DOHH2 (cell line): ENCODE data around the gene PDE8B.

Source experiments
- H3F3A ChIP-seq: fragments of 200-600 bp; sonication (generic), shearing (Covaris generic); 2 replicates; pipeline ENCODE4 v1.6.0; 2016; ENCODE audit warnings: antibody characterized with exemption, mild to moderate bottlenecking; ENCODE audit not compliant: control insufficient read depth, insufficient read depth
- H3K27ac ChIP-seq: fragments of 200-600 bp; sonication (generic); 2 replicates; pipeline ENCODE4 v1.5.1; 2014; ENCODE audit warnings: low read depth, mild to moderate bottlenecking, low read length, moderate library complexity
- H3K27me3 ChIP-seq: fragments of 200-600 bp; sonication (generic); 2 replicates; pipeline ENCODE4 v1.6.1; 2014; ENCODE audit warnings: mild to moderate bottlenecking, low read length, mixed read lengths; ENCODE audit not compliant: control insufficient read depth
- H3K36me3 ChIP-seq: fragments of 200-600 bp; sonication (generic); 2 replicates; pipeline ENCODE4 v1.6.1; 2014; ENCODE audit warnings: mild to moderate bottlenecking, low read length, moderate library complexity, mixed read lengths; ENCODE audit not compliant: control insufficient read depth
- H3K4me1 ChIP-seq: fragments of 200-600 bp; sonication (generic); 2 replicates; pipeline ENCODE4 v1.6.1; 2014; ENCODE audit warnings: mild to moderate bottlenecking, low read length, mixed read lengths; ENCODE audit not compliant: control insufficient read depth
- H3K4me2 ChIP-seq: fragments of 200-600 bp; sonication (generic); 2 replicates; pipeline ENCODE4 v1.6.0; 2014; ENCODE audit warnings: mild to moderate bottlenecking, low read length, moderate library complexity
- H3K4me3 ChIP-seq: fragments of 200-600 bp; sonication (generic); 2 replicates; pipeline ENCODE4 v1.5.1; 2014; ENCODE audit warnings: mild to moderate bottlenecking, low read length, mixed read lengths
- H3K79me2 ChIP-seq: fragments of 200-600 bp; sonication (generic); 2 replicates; pipeline ENCODE4 v1.6.1; 2014; ENCODE audit warnings: mild to moderate bottlenecking, low read length, mixed read lengths; ENCODE audit not compliant: control insufficient read depth
- H3K9me2 ChIP-seq: fragments of 200-600 bp; sonication (generic); replicated peaks from 2 replicates; pipeline ENCODE4 v1.6.1; 2014; ENCODE audit warnings: mild to moderate bottlenecking, low read length, mixed read lengths; ENCODE audit not compliant: control insufficient read depth
- H3K9me3 ChIP-seq: fragments of 200-600 bp; sonication (generic); 2 replicates; pipeline ENCODE4 v1.6.1; 2014; ENCODE audit warnings: antibody characterized with exemption, low read length, mixed read lengths; ENCODE audit not compliant: control insufficient read depth, insufficient read depth
- H4K20me1 ChIP-seq: fragments of 200-600 bp; sonication (generic); 2 replicates; pipeline ENCODE4 v1.6.0; 2014; ENCODE audit warnings: low read depth, mild to moderate bottlenecking, antibody characterized with exemption, low read length, moderate library complexity; ENCODE audit not compliant: control insufficient read depth, insufficient read depth
- EZH2phosphoT487 ChIP-seq: fragments of 200-600 bp; sonication (generic); IDR thresholded peaks from 2 replicates; pipeline ENCODE4 v1.6.1; 2017; ENCODE audit warnings: borderline replicate concordance, mild to moderate bottlenecking, antibody characterized with exemption, low read length, moderate library complexity, mixed read lengths
- TF ChIP-seq, protein P1 (sequence below): fragments of 200-600 bp; sonication (generic); IDR thresholded peaks from one replicate; pipeline ENCODE4 v1.5.1; 2014; ENCODE audit warnings: antibody characterized with exemption, mild to moderate bottlenecking, low read depth, low read length; ENCODE audit not compliant: poor library complexity, severe bottlenecking

Gene PDE8B

DNA sequence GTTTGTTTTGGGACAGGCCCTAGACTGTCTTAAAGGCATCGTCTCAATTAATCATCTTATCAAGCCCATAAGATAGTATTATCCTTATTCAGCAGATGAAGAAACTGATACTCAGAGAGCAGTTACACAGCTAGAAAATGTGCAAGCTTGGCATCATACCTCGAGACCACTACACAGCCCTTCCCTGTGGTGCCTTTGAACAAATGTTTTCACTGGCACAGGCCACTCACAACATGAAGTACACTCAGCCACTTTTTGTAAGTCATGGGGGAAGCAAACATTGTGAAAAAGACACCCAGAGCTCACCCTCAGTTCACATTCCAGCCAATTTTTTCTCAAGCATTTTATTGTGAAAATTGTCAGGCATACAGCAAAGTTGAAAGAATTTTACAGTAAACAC lies 159.1 kb downstream of the PDE8B start:
- H4K20me1 ChIP-seq, result no peaks in the 10 kb centered on the region
- H3K27ac ChIP-seq, result no peak overlapping the region
- H3K79me2 ChIP-seq, result no peaks in the 10 kb centered on the region
- no peak for TF ChIP-seq EZH2phosphoT487
- TF ChIP-seq, protein P1, sequence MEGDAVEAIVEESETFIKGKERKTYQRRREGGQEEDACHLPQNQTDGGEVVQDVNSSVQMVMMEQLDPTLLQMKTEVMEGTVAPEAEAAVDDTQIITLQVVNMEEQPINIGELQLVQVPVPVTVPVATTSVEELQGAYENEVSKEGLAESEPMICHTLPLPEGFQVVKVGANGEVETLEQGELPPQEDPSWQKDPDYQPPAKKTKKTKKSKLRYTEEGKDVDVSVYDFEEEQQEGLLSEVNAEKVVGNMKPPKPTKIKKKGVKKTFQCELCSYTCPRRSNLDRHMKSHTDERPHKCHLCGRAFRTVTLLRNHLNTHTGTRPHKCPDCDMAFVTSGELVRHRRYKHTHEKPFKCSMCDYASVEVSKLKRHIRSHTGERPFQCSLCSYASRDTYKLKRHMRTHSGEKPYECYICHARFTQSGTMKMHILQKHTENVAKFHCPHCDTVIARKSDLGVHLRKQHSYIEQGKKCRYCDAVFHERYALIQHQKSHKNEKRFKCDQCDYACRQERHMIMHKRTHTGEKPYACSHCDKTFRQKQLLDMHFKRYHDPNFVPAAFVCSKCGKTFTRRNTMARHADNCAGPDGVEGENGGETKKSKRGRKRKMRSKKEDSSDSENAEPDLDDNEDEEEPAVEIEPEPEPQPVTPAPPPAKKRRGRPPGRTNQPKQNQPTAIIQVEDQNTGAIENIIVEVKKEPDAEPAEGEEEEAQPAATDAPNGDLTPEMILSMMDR, result no peak
- no peaks in the 10 kb centered on the region for H3K36me3 ChIP-seq
- no peak overlapping the region for H3K4me3 ChIP-seq
- H3K4me1 ChIP-seq, result no peaks in the 10 kb centered on the region
- H3K9me2 ChIP-seq, result no peaks in the 10 kb centered on the region
- H3K4me2 ChIP-seq, result no peak overlapping the region
- H3F3A ChIP-seq, result no peaks in the 10 kb centered on the region
- no peaks in the 10 kb centered on the region for H3K9me3 ChIP-seq
- no peaks in the 10 kb centered on the region for H3K27me3 ChIP-seq

DNA sequence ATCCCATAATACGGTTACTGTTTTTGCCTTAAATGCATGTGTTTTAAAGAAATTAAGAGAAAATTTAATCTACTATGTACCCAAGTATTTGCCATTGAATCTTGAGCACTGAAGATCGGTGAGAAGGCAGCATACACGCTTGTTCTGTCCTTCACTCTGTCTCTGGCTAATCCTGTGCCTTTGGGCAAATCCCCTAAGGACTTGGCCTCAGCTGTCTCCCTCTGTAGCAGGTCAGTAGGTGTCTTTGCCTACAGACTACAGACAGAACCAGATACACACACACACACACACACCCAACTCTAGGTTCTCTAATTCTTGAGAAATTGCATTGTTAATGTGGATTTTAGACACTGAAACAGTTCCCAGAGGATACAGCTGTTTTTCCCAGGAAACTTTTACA lies 164.2 kb downstream of the PDE8B start:
- Histone ChIP-seq H3K27ac (no peak overlapping the region), H3K4me1 (peaks cover 5% of the 10 kb centered on the region), H3K9me2 (no peaks in the 10 kb centered on the region), H4K20me1 (no peaks in the 10 kb centered on the region), H3F3A (no peaks in the 10 kb centered on the region), H3K9me3 (no peaks in the 10 kb centered on the region), H3K36me3 (no peaks in the 10 kb centered on the region), H3K4me2 (no peak overlapping the region), H3K79me2 (no peaks in the 10 kb centered on the region), H3K4me3 (no peak overlapping the region), H3K27me3 (no peaks in the 10 kb centered on the region)
- no peak for TF ChIP-seq EZH2phosphoT487
- TF ChIP-seq, protein P1, result no peak

DNA sequence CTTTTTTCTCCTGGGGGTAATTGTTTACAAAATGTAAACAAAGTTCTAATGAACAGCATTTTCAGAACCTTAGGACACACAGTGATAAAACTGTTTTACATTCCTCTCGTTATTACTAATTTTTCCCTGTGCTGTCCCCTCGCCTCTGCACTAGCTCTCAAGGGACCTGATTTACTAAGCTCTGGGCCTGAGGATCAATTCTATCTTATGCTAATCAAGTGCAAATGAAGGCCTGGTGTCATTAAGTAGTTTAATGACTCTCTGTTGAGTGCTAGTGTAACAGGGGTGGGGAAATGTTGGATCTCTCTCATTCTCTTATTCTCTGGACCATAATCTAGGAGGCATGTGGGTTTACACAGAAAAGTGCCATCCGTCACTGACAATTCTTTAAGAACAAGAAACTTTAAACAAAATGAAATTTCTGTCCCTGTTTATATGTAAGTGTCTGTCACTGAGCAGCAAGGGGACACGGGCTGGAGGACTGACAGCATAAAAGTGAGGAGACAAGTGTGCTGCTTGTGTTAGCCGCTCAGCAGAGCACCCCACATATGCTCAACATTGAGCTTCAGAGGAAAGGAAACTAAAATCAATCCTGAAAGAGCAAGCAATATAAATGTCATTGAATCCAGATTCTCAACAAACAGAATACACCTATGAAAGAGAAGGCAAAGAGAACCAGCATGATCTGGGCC lies 166.3 kb downstream of the PDE8B start:
- Histone ChIP-seq H3K27me3 (no peaks in the 10 kb centered on the region), H3F3A (no peaks in the 10 kb centered on the region), H3K9me2 (no peaks in the 10 kb centered on the region), H4K20me1 (no peaks in the 10 kb centered on the region), H3K4me3 (no peak overlapping the region), H3K79me2 (no peaks in the 10 kb centered on the region), H3K36me3 (no peaks in the 10 kb centered on the region), H3K4me1 (peaks cover 19% of the 10 kb centered on the region), H3K27ac (no peak overlapping the region), H3K4me2 (no peak overlapping the region), H3K9me3 (no peaks in the 10 kb centered on the region)
- TF ChIP-seq, protein P1, result no peak
- no peak for TF ChIP-seq EZH2phosphoT487
